Measurements from ENCODE around the gene ZNF609. TPM values are rescaled to one million over a fixed set of nuclear protein-coding genes. Genes with fewer than 3 reads are reported as not detected.

Gene ZNF609
- total and polyA plus RNA-seq, 2 of the 13 experiments (the other 11 are each of a cell fraction or from before 2014, with no cell fraction given) = 8.9 to 9.9 TPM

GRCh38 chr15:64681424-64682024 is 221.1 kb downstream of the ZNF609 start (continued):
- TF ChIP-seq NR2F2 (IDR thresholded peaks at IDR 0.05; ENCODE audit: borderline replicate concordance, low read depth) (no peak), KLF16 (CRISPR knock-in tag; IDR thresholded peaks at IDR 0.05) (0 out of 4 replicates have a peak, but pooled peaks of 1 of the 2 experiments have one; percentile 27), KMT2A (CRISPR knock-in tag; IDR thresholded peaks at IDR 0.05) (no peak), ZNF558 (CRISPR knock-in tag; IDR thresholded peaks at IDR 0.05; ENCODE audit: borderline replicate concordance) (no peak), MYC (CRISPR knock-in tag; IDR thresholded peaks at IDR 0.05; ENCODE audit: borderline replicate concordance) (peak; percentile 70), XRCC5 (optimal IDR thresholded peaks at IDR 0.05; ENCODE audit: low read length) (peak; percentile 43), ZNF180 (CRISPR knock-in tag; IDR thresholded peaks at IDR 0.05; ENCODE audit: borderline replicate concordance, low read depth) (no peak), PRMT3 (CRISPR knock-in tag; IDR thresholded peaks at IDR 0.05; ENCODE audit: borderline replicate concordance, low read depth) (no peak), ARNTL (CRISPR knock-in tag; IDR thresholded peaks at IDR 0.05) (no peak), ZMAT3 (CRISPR knock-in tag; conservative IDR thresholded peaks at IDR 0.05) (no peak), ARNT2 (CRISPR knock-in tag; IDR thresholded peaks at IDR 0.05; ENCODE audit: low read depth) (no peak), SCMH1 (CRISPR knock-in tag; IDR thresholded peaks at IDR 0.05; ENCODE audit: borderline replicate concordance) (no peak), ARID4A (CRISPR knock-in tag; IDR thresholded peaks at IDR 0.05; ENCODE audit: borderline replicate concordance) (peak; percentile 43; the same call in 1 of the 2 replicates), REPIN1 (CRISPR knock-in tag; IDR thresholded peaks at IDR 0.05; ENCODE audit: borderline replicate concordance, low read depth) (0 out of 2 replicates have a peak, but pooled peaks have one; percentile 51)
